H1 (cell line): Measurements from ENCODE around the gene CKB. TPM values are rescaled to one million over a fixed set of nuclear protein-coding genes. Genes with fewer than 3 reads are reported as not detected.

Experiments
- CTCF ChIA-PET: fragments of 300-600 bp; sonication (Branson Sonifier 250); formaldehyde crosslinking; loops from one replicate; lab custom pipeline; 2021; ENCODE audit not compliant: partially characterized antibody; lab: Charles Lee
- POLR2A ChIA-PET: fragments of 300-600 bp; sonication (Branson Sonifier 250); formaldehyde crosslinking; loops from one replicate; lab custom pipeline; 2021; ENCODE audit warnings: inconsistent platforms; ENCODE audit not compliant: partially characterized antibody; lab: Charles Lee
- DNase-seq, 2 experiments: peaks; one replicate each; pipeline versions ENCODE4 v3.0.0 to v3.0.0-alpha.2; 2010 to 2022; ENCODE audit warnings: low spot score in 2 of 2, low read depth in 1 of 2, mixed read lengths in 1 of 2
- FAIRE-seq: peaks from 2 replicates; lab custom pipeline; 2011; peaks lifted over from hg19 to GRCh38; lab: Jason Lieb, UNC
- H2AFZ ChIP-seq: 2 replicates; pipeline ENCODE4 v1.8.1; 2012; ENCODE audit warnings: low read length, inconsistent platforms
- H2AK5ac ChIP-seq: 2 replicates; pipeline ENCODE4 v1.6.1; 2013; ENCODE audit warnings: low read depth, low read length
- H2BK120ac ChIP-seq: replicated peaks from 2 replicates; pipeline ENCODE3; 2013; ENCODE audit warnings: low read depth, low read length, inconsistent platforms
- H2BK12ac ChIP-seq: 2 replicates; pipeline ENCODE4 v1.6.1; 2013; ENCODE audit warnings: low read depth, low read length
- H2BK15ac ChIP-seq: 2 replicates; pipeline ENCODE4 v1.6.1; 2013; ENCODE audit warnings: low read length
- H2BK20ac ChIP-seq: 2 replicates; pipeline ENCODE4 v1.6.1; 2013; ENCODE audit warnings: low read length
- H2BK5ac ChIP-seq: 2 replicates; pipeline ENCODE4 v1.6.1; 2013; ENCODE audit warnings: low read depth, low read length
- H3K14ac ChIP-seq: 2 replicates; pipeline ENCODE4 v1.6.1; 2013; ENCODE audit warnings: inconsistent platforms; ENCODE audit not compliant: insufficient read length
- H3K18ac ChIP-seq: 2 replicates; pipeline ENCODE4 v1.6.1; 2013; ENCODE audit warnings: low read length; ENCODE audit errors: extremely low read depth
- H3K23ac ChIP-seq: 2 replicates; pipeline ENCODE4 v1.6.1; 2013; ENCODE audit warnings: inconsistent platforms; ENCODE audit not compliant: insufficient read length
- H3K23me2 ChIP-seq: 2 replicates; pipeline ENCODE4 v1.6.1; 2013; ENCODE audit warnings: low read depth, low read length
- H3K27ac ChIP-seq: 2 replicates; pipeline ENCODE4 v1.6.1; 2011; ENCODE audit warnings: low read depth, low read length, inconsistent platforms
- H3K27me3 ChIP-seq, 4 experiments: replicated peaks in 1 of 4; 1 replicate in 1 of 4; 2 replicates in 3 of 4; pipeline versions ENCODE4 v1.6.1 to v1.8.1; 2011 to 2013; ENCODE audit warnings: low read length in 3 of 4, mild to moderate bottlenecking in 3 of 4, inconsistent platforms in 2 of 4, mixed read lengths in 2 of 4, moderate library complexity in 1 of 4; ENCODE audit not compliant: control insufficient read depth in 3 of 4, insufficient read depth in 3 of 4; ENCODE audit errors: extremely low read depth in 1 of 4
- H3K36me3 ChIP-seq, 4 experiments: 2 replicates each; pipeline versions ENCODE4 v1.6.1 to v1.8.1; 2011 to 2013; ENCODE audit warnings: mild to moderate bottlenecking in 4 of 4, low read length in 3 of 4, moderate library complexity in 2 of 4, control low read depth in 1 of 4, inconsistent platforms in 1 of 4; ENCODE audit not compliant: insufficient read depth in 4 of 4, control insufficient read depth in 2 of 4
- H3K4ac ChIP-seq: replicated peaks from 2 replicates; pipeline ENCODE3; 2013; ENCODE audit warnings: low read length, low read depth, mixed read lengths, inconsistent platforms; ENCODE audit not compliant: insufficient read length
- H3K4me1 ChIP-seq, 4 experiments: replicated peaks in 1 of 4; 1 replicate in 1 of 4; 2 replicates in 3 of 4; pipeline versions ENCODE4 v1.6.1 to v1.8.1; 2011 to 2013; ENCODE audit warnings: low read length in 3 of 4, inconsistent platforms in 2 of 4, mixed read lengths in 1 of 4; ENCODE audit not compliant: insufficient read depth in 4 of 4, control insufficient read depth in 3 of 4
- H3K4me2 ChIP-seq, 2 experiments: 2 replicates each; pipeline versions ENCODE4 v1.6.1 to v1.8.1; 2011 to 2013; ENCODE audit warnings: low read depth in 2 of 2, low read length in 2 of 2, control low read depth in 1 of 2, inconsistent platforms in 1 of 2, mild to moderate bottlenecking in 1 of 2; ENCODE audit not compliant: insufficient read depth in 1 of 2
- H3K4me3 ChIP-seq, 4 experiments: fragments of 200-600, 300-600 bp in 1 of 4; sonication (generic), shearing (Covaris generic), sonication (Bioruptor Twin) in 1 of 4; 2 replicates each; pipeline versions ENCODE4 v1.5.1 to v1.8.1; 2011 to 2016; ENCODE audit warnings: low read length in 4 of 4, low read depth in 3 of 4, control low read depth in 2 of 4, inconsistent platforms in 2 of 4, mild to moderate bottlenecking in 2 of 4, mixed read lengths in 1 of 4, moderate library complexity in 1 of 4; ENCODE audit not compliant: insufficient read depth in 2 of 4; ENCODE audit errors: extremely low read depth in 1 of 4
- H3K56ac ChIP-seq: replicated peaks from 2 replicates; pipeline ENCODE3; 2013; ENCODE audit warnings: low read depth, mild to moderate bottlenecking, mixed read lengths, low read length, inconsistent platforms; ENCODE audit not compliant: insufficient read length
- H3K79me1 ChIP-seq: 2 replicates; pipeline ENCODE4 v1.6.1; 2013; ENCODE audit warnings: low read depth, low read length, control low read depth
- H3K79me2 ChIP-seq, 2 experiments: 2 replicates each; pipeline versions ENCODE4 v1.6.1 to v1.8.1; 2012 to 2013; ENCODE audit warnings: low read length in 2 of 2, mild to moderate bottlenecking in 2 of 2, inconsistent platforms in 1 of 2; ENCODE audit not compliant: insufficient read depth in 2 of 2, control insufficient read depth in 1 of 2
- H3K9ac ChIP-seq, 4 experiments: replicated peaks in 1 of 4; 1 replicate in 1 of 4; 2 replicates in 3 of 4; pipeline versions ENCODE4 v1.6.1 to v1.8.1; 2011 to 2013; ENCODE audit warnings: low read depth in 3 of 4, low read length in 3 of 4, control low read depth in 2 of 4, mild to moderate bottlenecking in 2 of 4, moderate library complexity in 2 of 4, inconsistent platforms in 1 of 4; ENCODE audit errors: extremely low read depth in 1 of 4
- H3K9me3 ChIP-seq, 2 experiments: 2 replicates each; pipeline versions ENCODE4 v1.6.1 to v1.8.1; 2012 to 2013; ENCODE audit warnings: mild to moderate bottlenecking in 2 of 2, moderate library complexity in 2 of 2, control low read depth in 1 of 2, inconsistent platforms in 1 of 2, low read depth in 1 of 2, low read length in 1 of 2, mixed read lengths in 1 of 2; ENCODE audit not compliant: insufficient read depth in 2 of 2
- H4K20me1 ChIP-seq, 2 experiments: replicated peaks in 1 of 2; 2 replicates each; pipeline versions ENCODE3 to v1.8.1; 2011 to 2013; ENCODE audit warnings: inconsistent platforms in 2 of 2, low read length in 2 of 2, mild to moderate bottlenecking in 1 of 2; ENCODE audit not compliant: insufficient read depth in 2 of 2, control insufficient read depth in 1 of 2
- H4K5ac ChIP-seq: 2 replicates; pipeline ENCODE4 v1.6.1; 2013; ENCODE audit warnings: low read length, low read depth, mixed read lengths, inconsistent platforms; ENCODE audit not compliant: insufficient read length
- H4K8ac ChIP-seq: 2 replicates; pipeline ENCODE4 v1.8.0; 2013; ENCODE audit warnings: mild to moderate bottlenecking, moderate library complexity, low read length, inconsistent platforms; ENCODE audit not compliant: insufficient read depth; ENCODE audit errors: extremely low read depth
- H4K91ac ChIP-seq: replicated peaks from 2 replicates; pipeline ENCODE3; 2013; ENCODE audit warnings: low read length, mixed read lengths, inconsistent platforms; ENCODE audit not compliant: insufficient read length
- E2F6 ChIP-seq: IDR thresholded peaks from 2 replicates; pipeline ENCODE4 v1.6.1; 2012; ENCODE audit warnings: inconsistent platforms
- HDAC2 ChIP-seq, 2 experiments: fragments of 300-600 bp in 1 of 2; sonication (generic) in 1 of 2; IDR thresholded peaks; 2 replicates each; pipeline ENCODE4 v1.6.1; 2011 to 2012; ENCODE audit warnings: low read depth in 2 of 2, low read length in 2 of 2, mild to moderate bottlenecking in 2 of 2, moderate library complexity in 2 of 2, borderline replicate concordance in 1 of 2, inconsistent platforms in 1 of 2
- KDM4A ChIP-seq: IDR thresholded peaks from one replicate; pipeline ENCODE4 v1.7.1; 2012; ENCODE audit warnings: low read depth, mild to moderate bottlenecking, moderate library complexity, low read length, inconsistent platforms; ENCODE audit not compliant: severe bottlenecking
- USF2 ChIP-seq: IDR thresholded peaks from 2 replicates; pipeline ENCODE4 v1.6.1; 2011; ENCODE audit warnings: low read length, improper control_type of control experiment
- WGBS, 2 experiments: shearing (Covaris generic) in 1 of 2; methylation state at CpG; one replicate each; pipeline versions ENCODE4 v1.1.6 to v1.1.7; 2013 to 2015; ENCODE audit warnings: low lambda C conversion rate in 2 of 2, mixed read lengths in 2 of 2, inconsistent platforms in 1 of 2, low coverage in 1 of 2, missing lambda C conversion rate in 1 of 2; ENCODE audit not compliant: insufficient replicate concordance in 2 of 2, insufficient coverage in 1 of 2, insufficient read length in 1 of 2; ENCODE audit errors: extremely low coverage in 1 of 2, missing lambda C conversion rate in 1 of 2; 5-methylcytosine and 5-hydroxymethylcytosine counted together
- polyA plus RNA-seq, 7 experiments: library from polyadenylated mRNA; depleted of rRNA in 3 of 7; stranded (reverse) in 5 of 7; unstranded in 2 of 7; fragments of >200 nt in 5 of 7; fragments of 200-250 nt in 2 of 7; gene quantifications; 1 replicate in 5 of 7; 2 replicates in 1 of 7; 4 replicates in 1 of 7; pipeline versions ENCODE4 v1.2.1 to v1.2.3, GENCODE V29; 2011 to 2013; ENCODE audit warnings: missing spikeins in 2 of 7, mixed read lengths in 2 of 7
- total RNA-seq: library from RNA; stranded (reverse); fragmentation: NEBNext Ultra II Directional; extraction: Animal tissue kit (Norgen Biotek cat#: 25700); gene quantifications from 2 replicates; pipeline ENCODE4 v1.2.1, GENCODE V29; 2021

CKB gene
- total and polyA plus RNA-seq, 2 of the 8 experiments (the other 6 are each of a cell fraction or from before 2014, with no cell fraction given): 538 to 950 TPM

DNA sequence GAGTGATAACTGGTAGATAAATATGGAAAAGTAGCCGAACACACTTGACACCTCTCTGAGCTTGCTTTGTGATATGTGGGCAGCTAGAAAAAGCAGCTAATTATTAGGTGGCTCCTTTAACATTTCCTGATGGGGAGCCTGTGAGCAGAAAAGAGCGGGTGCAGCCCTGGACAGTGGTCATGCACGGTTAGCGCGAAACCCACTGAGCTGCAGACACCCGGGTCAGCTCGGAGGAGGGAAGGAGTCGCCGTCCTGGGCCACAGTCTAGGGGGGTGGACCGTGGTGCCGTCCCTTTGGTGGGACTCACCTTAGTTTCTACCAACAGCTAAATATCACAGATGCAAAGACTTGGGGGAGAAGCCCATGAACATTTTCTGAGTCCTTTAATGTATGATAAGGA is 46.8 kb upstream of the CKB start:
- H4K20me1 ChIP-seq: peaks cover 2 to 7% of the 10 kb centered on the region in 2 experiments
- H2BK12ac ChIP-seq: no peak overlapping the region
- no peak overlapping the region for H4K5ac ChIP-seq
- H2AFZ ChIP-seq: no peak overlapping the region
- H3K4me1 ChIP-seq: peaks cover 0 to 3% (median 0%) of the 10 kb centered on the region in 4 experiments; a peak in 3 of 7 replicates
- H3K4me3 ChIP-seq: no peak overlapping the region
- H3K4ac ChIP-seq: no peak overlapping the region
- H3K14ac ChIP-seq: no peak overlapping the region
- FAIRE-seq: no peak
- ChIA-PET CTCF (interaction anchor here (0.6 to 1.1 kb wide), 4 partner anchors 77 to 429 kb away, joined by 3 to 4 read pairs (median 3); no protein-coding TSS in a partner anchor), POLR2A (interaction anchor here (0.6 to 2.4 kb wide), 2 partner anchors 11 to 47 kb away, joined by 3 to 8 read pairs; partner anchors contain the start of gene CKB)
- H2BK120ac ChIP-seq: no peak overlapping the region
- H4K91ac ChIP-seq: no peak overlapping the region
- no peak overlapping the region for H3K4me2 ChIP-seq
- WGBS, 2 experiments: 81% methylated on average over 11 of the region's 11 CpGs; no CpG with 5 or more reads in 1 of the 2 experiments
- no peak for DNase-seq
- no peak overlapping the region for H3K9ac ChIP-seq
- H3K79me1 ChIP-seq: peaks cover 10% of the 10 kb centered on the region; the same call in 1 of the 2 replicates
- no peak overlapping the region for H3K18ac ChIP-seq
- H3K36me3 ChIP-seq: peaks cover 0 to 6% (median 2%) of the 10 kb centered on the region in 4 experiments; a peak in 3 of 8 replicates
- no peak overlapping the region for H2BK15ac ChIP-seq
- H2BK20ac ChIP-seq: no peak overlapping the region
- H4K8ac ChIP-seq: no peak overlapping the region
- no peaks in the 10 kb centered on the region for H3K9me3 ChIP-seq
- no peaks in the 10 kb centered on the region; a peak in 1 of 7 replicates for H3K27me3 ChIP-seq
- peaks cover 0 to 42% of the 10 kb centered on the region in 2 experiments; a peak in 2 of 4 replicates for H3K79me2 ChIP-seq
- H2BK5ac ChIP-seq: no peak overlapping the region
- H3K56ac ChIP-seq: no peak overlapping the region
- H2AK5ac ChIP-seq: no peak overlapping the region
- H3K23me2 ChIP-seq: no peaks in the 10 kb centered on the region
- no peak overlapping the region for H3K27ac ChIP-seq
- TF ChIP-seq USF2 (no peak), HDAC2 (IDR thresholded peaks at IDR 0.05; ENCODE audit: borderline replicate concordance in 1 of 2, low read depth in 2 of 2, low read length in 2 of 2) (no peak), KDM4A (no peak), E2F6 (no peak)
- no peak overlapping the region for H3K23ac ChIP-seq
